ENCODE data around the gene ENTREP1. TPM values are rescaled to one million over a fixed set of nuclear protein-coding genes. Genes with fewer than 3 reads are reported as not detected.
A peak's percentile ranks its signal among the peaks of the same experiment; 100 is the strongest.

The ENTREP1 gene
- total and polyA plus RNA-seq, 2 of the 4 experiments (the other 2 are of a cell fraction), result not detected

- Histone ChIP-seq H3K4ac (ENCODE audit: low read depth, low read length) (no peak overlapping the region), H3K27me3 (ENCODE audit: control insufficient read depth, insufficient read depth, low read length) (peaks cover 24% of the 10 kb centered on the region), H3K4me2 (ENCODE audit: low read depth, low read length) (no peak overlapping the region), H3K23ac (ENCODE audit: low read depth, low read length) (no peak overlapping the region), H2AK5ac (ENCODE audit: low read depth, low read length) (no peak overlapping the region), H2BK120ac (ENCODE audit: low read depth, low read length) (no peak overlapping the region), H3K18ac (ENCODE audit: low read depth, low read length) (no peak overlapping the region), H2AFZ (replicated peaks; ENCODE audit: low read length, poor library complexity) (no peak overlapping the region), H3K79me1 (ENCODE audit: low read depth in 1 of 2, low read length in 2 of 2) (no peaks in the 10 kb centered on the region), H4K8ac (ENCODE audit: low read depth in 2 of 2, low read length in 2 of 2) (no peak overlapping the region), H2AK9ac (replicated peaks; ENCODE audit: low read depth, low read length, poor library complexity) (no peak overlapping the region), H3K14ac (replicated peaks; ENCODE audit: low read depth, low read length) (no peak overlapping the region), H3K36me3 (ENCODE audit: control insufficient read depth, insufficient read depth, low read length) (no peaks in the 10 kb centered on the region), H3K4me1 (ENCODE audit: control insufficient read depth, insufficient read depth, low read length) (no peaks in the 10 kb centered on the region), H2BK15ac (ENCODE audit: low read depth, low read length) (no peak overlapping the region), H4K91ac (ENCODE audit: insufficient read depth, low read depth, low read length) (no peak overlapping the region), H2BK20ac (ENCODE audit: low read depth, low read length) (no peak overlapping the region), H3K9ac (ENCODE audit: low read depth, low read length) (no peak overlapping the region), H3K56ac (ENCODE audit: extremely low read depth, insufficient read depth, low read length) (no peak overlapping the region), H3K4me3 (ENCODE audit: insufficient read depth, low read depth, low read length) (no peak overlapping the region), H3K9me3 (ENCODE audit: control insufficient read depth, insufficient read depth, low read length) (no peaks in the 10 kb centered on the region), H3K27ac (ENCODE audit: insufficient read depth, low read length) (no peak overlapping the region), H4K5ac (ENCODE audit: low read depth, low read length) (no peak overlapping the region), H2BK5ac (ENCODE audit: low read depth, low read length, poor library complexity, severe bottlenecking) (no peak overlapping the region), H3K9me1 (ENCODE audit: insufficient read depth, low read length) (no peaks in the 10 kb centered on the region), H4K20me1 (ENCODE audit: insufficient read depth, low read length) (no peaks in the 10 kb centered on the region)
- intact Hi-C loops (cut with micrococcal nuclease) (no loop called here), in situ Hi-C loops (cut with MboI; ENCODE audit: low sequenced_read_pairs) (no loop called here), dilution Hi-C loops (cut with HindIII; ENCODE audit: low sequenced_read_pairs, unreplicated experiment) (no loop called here)
- ATAC-seq (ENCODE audit: low read depth), result no peak
- no peak for DNase-seq
- no TSS peak for BruUV-seq (replicated peaks)
- 82% methylated on average over 3 of the region's 5 CpGs; no CpG with 5 or more reads in 1 of the 2 experiments for WGBS, 2 experiments (ENCODE audit: extremely low coverage in 2 of 2, insufficient read length in 1 of 2)
- ChIA-PET CTCF (no interaction called here), POLR2A (ENCODE audit: unreplicated experiment) (no interaction called here)
- no peak for TF ChIP-seq ELK1 (IDR thresholded peaks at IDR 0.05; ENCODE audit: borderline replicate concordance, low read depth, low read length)
- peak; percentile 92 for TF ChIP-seq CEBPB (IDR thresholded peaks at IDR 0.05; ENCODE audit: low read depth, low read length)
These were observed 7.2 kb downstream of the ENTREP1 start for GRCh38 chr9:69332067-69332685.

Data from IMR-90 (cell line).